ENCODE measurements around the gene RELL2.

The RELL2 gene

GRCh38 chr5:141634720-141635119, 2.1 kb upstream of the RELL2 start:
- H4K20me1 ChIP-seq (ENCODE audit: insufficient read depth, low read length) = peaks cover 4% of the 10 kb centered on the region; the same call in 1 of the 2 replicates
- H3K9me3 ChIP-seq (replicated peaks; ENCODE audit: insufficient read depth, low read length) = no peaks in the 10 kb centered on the region
- no peak overlapping the region for H3K27ac ChIP-seq (ENCODE audit: low read length)
- H3K27me3 ChIP-seq (replicated peaks; ENCODE audit: insufficient read depth, low read length) = no peaks in the 10 kb centered on the region
- no peak for DNase-seq
- no peaks in the 10 kb centered on the region for H3K9me2 ChIP-seq (replicated peaks; ENCODE audit: insufficient read depth, low read length)
- H3K4me2 ChIP-seq (ENCODE audit: low read depth, low read length) = no peak overlapping the region
- peaks cover 16% of the 10 kb centered on the region for H3K4me1 ChIP-seq (ENCODE audit: low read length)
- H3K36me3 ChIP-seq (replicated peaks; ENCODE audit: insufficient read depth, low read length) = no peaks in the 10 kb centered on the region; the same call in 1 of the 2 replicates
- peaks cover 11% of the 10 kb centered on the region; the same call in 1 of the 2 replicates for H3F3A ChIP-seq (ENCODE audit: insufficient read depth, low read length)
- no peak overlapping the region for H3K4me3 ChIP-seq (ENCODE audit: low read length)
- no peak overlapping the region for H2AFZ ChIP-seq (ENCODE audit: low read length)
- TF ChIP-seq CTCF (IDR thresholded peaks at IDR 0.05; ENCODE audit: low read length) = no peak
- TF ChIP-seq EZH2phosphoT487 (IDR thresholded peaks at IDR 0.05; ENCODE audit: low read length) = no peak
- TF ChIP-seq EZH2 (optimal IDR thresholded peaks at IDR 0.05; ENCODE audit: low read depth, low read length) = no peak
- H3K79me2 ChIP-seq (ENCODE audit: low read length) = peaks cover 58% of the 10 kb centered on the region
- no peak overlapping the region for H3K9ac ChIP-seq (ENCODE audit: low read length)

- DNase-seq = no peak
- Histone ChIP-seq H3K36me3 (replicated peaks; ENCODE audit: insufficient read depth, low read length) (no peaks in the 10 kb centered on the region; the same call in 1 of the 2 replicates), H3K9me2 (replicated peaks; ENCODE audit: insufficient read depth, low read length) (no peaks in the 10 kb centered on the region), H3K4me2 (ENCODE audit: low read depth, low read length) (peak overlapping the region; percentile 95), H3K27me3 (replicated peaks; ENCODE audit: insufficient read depth, low read length) (no peaks in the 10 kb centered on the region), H4K20me1 (ENCODE audit: insufficient read depth, low read length) (peaks cover 4% of the 10 kb centered on the region; the same call in 1 of the 2 replicates), H3K4me3 (ENCODE audit: low read length) (peak overlapping the region; percentile 97), H3F3A (ENCODE audit: insufficient read depth, low read length) (peaks cover 11% of the 10 kb centered on the region; the same call in 1 of the 2 replicates), H3K9ac (ENCODE audit: low read length) (peak overlapping the region; percentile 84; the same call in 1 of the 2 replicates), H3K27ac (ENCODE audit: low read length) (no peak overlapping the region), H3K4me1 (ENCODE audit: low read length) (peaks cover 16% of the 10 kb centered on the region), H2AFZ (ENCODE audit: low read length) (no peak overlapping the region), H3K9me3 (replicated peaks; ENCODE audit: insufficient read depth, low read length) (no peaks in the 10 kb centered on the region), H3K79me2 (ENCODE audit: low read length) (peaks cover 53% of the 10 kb centered on the region)
- no peak for TF ChIP-seq EZH2phosphoT487 (IDR thresholded peaks at IDR 0.05; ENCODE audit: low read length)
- TF ChIP-seq CTCF (IDR thresholded peaks at IDR 0.05; ENCODE audit: low read length) = no peak
- no peak for TF ChIP-seq EZH2 (optimal IDR thresholded peaks at IDR 0.05; ENCODE audit: low read depth, low read length)
Measured at GRCh38 chr5:141635646-141636045, 1.2 kb upstream of the RELL2 start.

GRCh38 chr5:141636106-141636412, 738 bp upstream of the RELL2 start:
- TF ChIP-seq CTCF (IDR thresholded peaks at IDR 0.05; ENCODE audit: low read length) (no peak), EZH2 (optimal IDR thresholded peaks at IDR 0.05; ENCODE audit: low read depth, low read length) (no peak), EZH2phosphoT487 (IDR thresholded peaks at IDR 0.05; ENCODE audit: low read length) (no peak)
- no peak for DNase-seq

More at GRCh38 chr5:141636106-141636412, 738 bp upstream of the RELL2 start:
- Histone ChIP-seq H3K4me3 (ENCODE audit: low read length) (peak overlapping the region; percentile 97), H2AFZ (ENCODE audit: low read length) (peak overlapping the region; percentile 80), H3K36me3 (replicated peaks; ENCODE audit: insufficient read depth, low read length) (no peaks in the 10 kb centered on the region; the same call in 1 of the 2 replicates), H3K79me2 (ENCODE audit: low read length) (peaks cover 49% of the 10 kb centered on the region), H3K9me2 (replicated peaks; ENCODE audit: insufficient read depth, low read length) (no peaks in the 10 kb centered on the region), H3K4me2 (ENCODE audit: low read depth, low read length) (peak overlapping the region; percentile 95), H3F3A (ENCODE audit: insufficient read depth, low read length) (peaks cover 11% of the 10 kb centered on the region; the same call in 1 of the 2 replicates), H3K27me3 (replicated peaks; ENCODE audit: insufficient read depth, low read length) (no peaks in the 10 kb centered on the region), H3K9ac (ENCODE audit: low read length) (peak overlapping the region; percentile 84; the same call in 1 of the 2 replicates), H3K9me3 (replicated peaks; ENCODE audit: insufficient read depth, low read length) (no peaks in the 10 kb centered on the region), H3K27ac (ENCODE audit: low read length) (no peak overlapping the region), H4K20me1 (ENCODE audit: insufficient read depth, low read length) (peaks cover 4% of the 10 kb centered on the region; the same call in 1 of the 2 replicates), H3K4me1 (ENCODE audit: low read length) (peaks cover 16% of the 10 kb centered on the region)

Measured in MM.1S (cell line).